Mononuclear cell (primary cell): ENCODE data around the gene EMCN. TPM values are rescaled to one million over a fixed set of nuclear protein-coding genes. Genes with fewer than 3 reads are reported as not detected.

Experiments
- H3K27me3 ChIP-seq: 2 replicates; pipeline ENCODE4 v1.6.0; 2011; ENCODE audit warnings: low read length, control low read depth; ENCODE audit not compliant: insufficient read depth
- H3K4me1 ChIP-seq: 2 replicates; pipeline ENCODE4 v1.5.1; 2011; ENCODE audit warnings: mild to moderate bottlenecking, low read length, control low read depth; ENCODE audit not compliant: insufficient read depth
- H3K4me3 ChIP-seq: 2 replicates; pipeline ENCODE4 v1.5.1; 2011; ENCODE audit warnings: mild to moderate bottlenecking, low read length, moderate library complexity
- H3K9me3 ChIP-seq: 2 replicates; pipeline ENCODE4 v1.5.1; 2011; ENCODE audit warnings: low read depth, mild to moderate bottlenecking, control low read depth, low read length
- total RNA-seq: library from RNA; depleted of rRNA; stranded (reverse); fragments of >200 nt; gene quantifications from one replicate; pipeline ENCODE4 v1.2.3, GENCODE V29; 2012

The EMCN gene
- total RNA-seq, 1 donor = 0.10 TPM

- H3K4me1 ChIP-seq = no peaks in the 10 kb centered on the region
- no peak overlapping the region for H3K4me3 ChIP-seq
Measured at GRCh38 chr4:100509386-100509785, 8.4 kb downstream of the EMCN start.

GRCh38 chr4:100508691-100509090, 9.1 kb downstream of the EMCN start:
- H3K4me3 ChIP-seq = no peak overlapping the region
- no peaks in the 10 kb centered on the region for H3K9me3 ChIP-seq
- H3K27me3 ChIP-seq = no peaks in the 10 kb centered on the region
- H3K4me1 ChIP-seq = no peaks in the 10 kb centered on the region

More at GRCh38 chr4:100509386-100509785, 8.4 kb downstream of the EMCN start:
- no peaks in the 10 kb centered on the region for H3K9me3 ChIP-seq
- no peaks in the 10 kb centered on the region for H3K27me3 ChIP-seq

- no peaks in the 10 kb centered on the region for H3K27me3 ChIP-seq
- no peaks in the 10 kb centered on the region for H3K9me3 ChIP-seq
- no peak overlapping the region for H3K4me3 ChIP-seq
- no peaks in the 10 kb centered on the region for H3K4me1 ChIP-seq
Measured at GRCh38 chr4:100504086-100504874, 13.5 kb downstream of the EMCN start.

GRCh38 chr4:100497791-100498190, 20.0 kb downstream of the EMCN start:
- Histone ChIP-seq H3K4me3 (no peak overlapping the region), H3K27me3 (no peaks in the 10 kb centered on the region), H3K9me3 (no peaks in the 10 kb centered on the region), H3K4me1 (no peaks in the 10 kb centered on the region)

GRCh38 chr4:100495074-100495473, 22.7 kb downstream of the EMCN start:
- H3K27me3 ChIP-seq = no peaks in the 10 kb centered on the region

GRCh38 chr4:100494166-100494565, 23.7 kb downstream of the EMCN start:
- Histone ChIP-seq H3K9me3 (peaks cover 10% of the 10 kb centered on the region), H3K4me3 (no peak overlapping the region), H3K4me1 (no peaks in the 10 kb centered on the region), H3K27me3 (no peaks in the 10 kb centered on the region)

More at GRCh38 chr4:100495074-100495473, 22.7 kb downstream of the EMCN start:
- Histone ChIP-seq H3K9me3 (peaks cover 10% of the 10 kb centered on the region), H3K4me1 (no peaks in the 10 kb centered on the region), H3K4me3 (no peak overlapping the region)

- no peaks in the 10 kb centered on the region for H3K4me1 ChIP-seq
Measured at GRCh38 chr4:100493756-100494155, 24.1 kb downstream of the EMCN start.

GRCh38 chr4:100492129-100492528, 25.7 kb downstream of the EMCN start:
- Histone ChIP-seq H3K4me1 (no peaks in the 10 kb centered on the region), H3K4me3 (no peak overlapping the region), H3K27me3 (no peaks in the 10 kb centered on the region), H3K9me3 (peaks cover 10% of the 10 kb centered on the region)

More at GRCh38 chr4:100493756-100494155, 24.1 kb downstream of the EMCN start:
- Histone ChIP-seq H3K9me3 (peaks cover 10% of the 10 kb centered on the region), H3K4me3 (no peak overlapping the region), H3K27me3 (no peaks in the 10 kb centered on the region)

GRCh38 chr4:100489305-100489704, 28.5 kb downstream of the EMCN start:
- no peaks in the 10 kb centered on the region for H3K4me1 ChIP-seq
- peaks cover 10% of the 10 kb centered on the region for H3K9me3 ChIP-seq
- no peaks in the 10 kb centered on the region for H3K27me3 ChIP-seq
- H3K4me3 ChIP-seq = no peak overlapping the region

GRCh38 chr4:100486496-100486895, 31.3 kb downstream of the EMCN start:
- H3K4me1 ChIP-seq = no peaks in the 10 kb centered on the region
- peaks cover under 1% of the 10 kb centered on the region for H3K9me3 ChIP-seq
- no peaks in the 10 kb centered on the region for H3K27me3 ChIP-seq
- H3K4me3 ChIP-seq = no peak overlapping the region

- Histone ChIP-seq H3K4me1 (no peaks in the 10 kb centered on the region), H3K4me3 (no peak overlapping the region), H3K9me3 (no peaks in the 10 kb centered on the region), H3K27me3 (no peaks in the 10 kb centered on the region)
Measured at GRCh38 chr4:100483796-100484195, 34.0 kb downstream of the EMCN start.

- H3K4me3 ChIP-seq = no peak overlapping the region
Measured at GRCh38 chr4:100479971-100480370, 37.9 kb downstream of the EMCN start.

GRCh38 chr4:100469555-100469954, 48.3 kb downstream of the EMCN start:
- Histone ChIP-seq H3K4me1 (no peaks in the 10 kb centered on the region), H3K9me3 (no peaks in the 10 kb centered on the region), H3K4me3 (no peak overlapping the region), H3K27me3 (no peaks in the 10 kb centered on the region)

More at GRCh38 chr4:100479971-100480370, 37.9 kb downstream of the EMCN start:
- no peaks in the 10 kb centered on the region for H3K4me1 ChIP-seq
- H3K27me3 ChIP-seq = no peaks in the 10 kb centered on the region
- no peaks in the 10 kb centered on the region for H3K9me3 ChIP-seq

GRCh38 chr4:100466501-100466900, 51.3 kb downstream of the EMCN start:
- no peak overlapping the region for H3K4me3 ChIP-seq
- H3K9me3 ChIP-seq = no peaks in the 10 kb centered on the region
- no peaks in the 10 kb centered on the region for H3K27me3 ChIP-seq
- H3K4me1 ChIP-seq = no peaks in the 10 kb centered on the region

GRCh38 chr4:100461807-100462605, 55.8 kb downstream of the EMCN start:
- no peak overlapping the region for H3K4me3 ChIP-seq
- no peaks in the 10 kb centered on the region for H3K9me3 ChIP-seq
- no peaks in the 10 kb centered on the region for H3K27me3 ChIP-seq
- no peaks in the 10 kb centered on the region for H3K4me1 ChIP-seq
